Activated T-cell treated with anti-CD3 and anti-CD28 coated beads, Interleukin-2, amount 50 U/mL, for 4 hours (primary cell): ENCODE data around the gene CRISPLD2. TPM values are rescaled to one million over a fixed set of nuclear protein-coding genes. Genes with fewer than 3 reads are reported as not detected.

Experiments
- ATAC-seq, 2 donors: fragments of 200-7000 bp; cut with Tn5 transposase; one replicate each; pipeline ENCODE4 v1.10.0; 2021
- DNase-seq: peaks from one replicate; pipeline ENCODE4 v3.0.0-alpha.2; 2020
- H3K27me3 Mint-ChIP-seq: one replicate; pipeline ENCODE4 v1.8.0; 2021; ENCODE audit warnings: low read depth, mixed read lengths
- H3K36me3 Mint-ChIP-seq: one replicate; pipeline ENCODE4 v1.8.0; 2022; ENCODE audit warnings: mixed read lengths; ENCODE audit not compliant: insufficient read depth
- H3K4me1 Mint-ChIP-seq: one replicate; pipeline ENCODE4 v1.8.0; 2021; ENCODE audit warnings: low read depth, mixed read lengths
- H3K4me3 Mint-ChIP-seq: one replicate; pipeline ENCODE4 v1.8.0; 2021; ENCODE audit warnings: mild to moderate bottlenecking, moderate library complexity, mixed read lengths
- H3K9me3 Mint-ChIP-seq: one replicate; pipeline ENCODE4 v1.8.0; 2021; ENCODE audit warnings: mixed read lengths
- total RNA-seq, 3 donors: library from RNA; stranded (reverse); gene quantifications; one replicate each; pipeline ENCODE4 v1.2.1, GENCODE V29; 2021

Gene CRISPLD2
- total RNA-seq, 3 donors from 2014 or later, result 0.11 to 0.57 (median 0.46) TPM

DNA sequence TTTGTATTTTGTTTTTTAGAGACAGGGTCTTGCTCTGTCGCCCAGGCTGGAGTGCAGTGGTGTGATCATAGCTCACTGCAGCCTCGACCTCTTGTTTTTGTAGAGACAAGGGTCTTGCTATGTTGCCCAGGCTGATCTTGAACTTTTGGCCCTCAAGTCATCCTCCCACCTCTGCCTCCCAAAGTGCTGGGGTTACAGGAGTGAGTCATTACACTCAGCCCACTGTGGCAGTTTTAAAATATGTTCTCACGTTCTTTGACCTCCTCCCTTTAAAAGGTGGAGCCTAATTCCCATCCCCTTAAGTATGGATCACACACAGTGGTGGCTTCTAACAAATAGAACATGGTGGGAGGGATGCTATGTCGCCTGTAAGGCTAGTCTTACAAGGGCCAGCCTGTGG, 123.8 kb downstream of the CRISPLD2 start:
- Mint-ChIP-seq H3K36me3 (no peaks in the 10 kb centered on the region), H3K9me3 (no peaks in the 10 kb centered on the region), H3K4me1 (no peaks in the 10 kb centered on the region), H3K27me3 (peaks cover 4% of the 10 kb centered on the region), H3K4me3 (no peak overlapping the region)
- DNase-seq (no peak), ATAC-seq (no peak)

- H3K4me1 Mint-ChIP-seq, result peaks cover 5% of the 10 kb centered on the region
These were observed 127.2 kb downstream of the CRISPLD2 start for GRCh38 chr16:84947022-84947421.

DNA sequence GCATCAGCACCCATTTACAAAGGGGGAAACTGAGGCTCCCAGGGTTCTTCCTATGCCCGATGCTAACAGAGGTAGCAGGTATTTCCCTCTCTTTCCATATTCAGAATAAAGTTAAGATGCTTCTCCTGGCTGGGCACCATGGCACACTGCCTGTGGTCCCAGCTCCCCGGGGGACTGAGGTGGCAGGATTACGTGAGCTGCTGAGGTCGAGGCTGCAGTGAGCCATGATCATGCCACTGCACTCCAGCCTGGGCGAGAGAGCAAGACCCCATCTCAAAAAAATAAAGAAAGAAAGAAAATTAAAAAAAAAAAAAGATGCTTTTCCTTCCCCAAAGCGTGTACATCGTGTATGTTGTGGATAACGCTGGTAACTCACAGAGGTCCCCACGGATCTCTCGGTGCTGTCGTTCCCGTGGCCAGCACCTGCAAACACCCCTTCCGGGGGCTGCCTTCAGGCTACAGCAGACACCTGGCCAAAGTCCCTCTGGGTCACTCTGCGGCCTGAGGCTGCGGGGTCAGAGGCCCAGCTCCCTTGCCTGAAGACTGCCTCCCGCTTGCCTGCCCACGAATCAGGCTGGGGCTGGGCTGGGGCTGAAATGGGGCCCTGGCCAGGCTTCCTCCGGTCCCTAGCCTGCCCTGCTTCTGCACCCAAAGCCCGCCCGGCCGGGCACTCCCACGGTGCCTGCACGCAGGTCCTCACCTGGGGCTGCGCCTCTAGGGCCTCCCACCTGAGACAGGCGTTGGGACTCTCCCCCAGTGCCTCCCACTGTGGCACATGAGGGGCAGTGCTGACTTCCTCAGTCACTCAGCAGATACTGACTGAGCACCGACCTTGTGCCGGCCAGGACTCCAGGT, 128.4 kb downstream of the CRISPLD2 start:
- Mint-ChIP-seq H3K4me1 (peaks cover 7% of the 10 kb centered on the region), H3K9me3 (no peaks in the 10 kb centered on the region), H3K36me3 (no peaks in the 10 kb centered on the region), H3K4me3 (no peak overlapping the region), H3K27me3 (no peaks in the 10 kb centered on the region)
- DNase-seq (no peak), ATAC-seq (no peak)

More at GRCh38 chr16:84947022-84947421, 127.2 kb downstream of the CRISPLD2 start:
- Mint-ChIP-seq H3K27me3 (no peaks in the 10 kb centered on the region), H3K36me3 (no peaks in the 10 kb centered on the region), H3K4me3 (no peak overlapping the region), H3K9me3 (no peaks in the 10 kb centered on the region)
- ATAC-seq (no peak), DNase-seq (no peak)

- Mint-ChIP-seq H3K4me3 (no peak overlapping the region), H3K4me1 (peaks cover 7% of the 10 kb centered on the region), H3K9me3 (no peaks in the 10 kb centered on the region), H3K36me3 (no peaks in the 10 kb centered on the region), H3K27me3 (no peaks in the 10 kb centered on the region)
- ATAC-seq, result no peak
- no peak for DNase-seq
These were observed 129.2 kb downstream of the CRISPLD2 start for GRCh38 chr16:84948851-84949610.

GRCh38 chr16:84949772-84950436, 130.1 kb downstream of the CRISPLD2 start:
- ATAC-seq (no peak), DNase-seq (no peak)
- Mint-ChIP-seq H3K36me3 (no peaks in the 10 kb centered on the region), H3K27me3 (no peaks in the 10 kb centered on the region), H3K9me3 (no peaks in the 10 kb centered on the region), H3K4me3 (no peak overlapping the region), H3K4me1 (peaks cover 7% of the 10 kb centered on the region)

- Mint-ChIP-seq H3K4me3 (no peak overlapping the region), H3K9me3 (no peaks in the 10 kb centered on the region), H3K27me3 (no peaks in the 10 kb centered on the region), H3K36me3 (no peaks in the 10 kb centered on the region), H3K4me1 (peaks cover 7% of the 10 kb centered on the region)
- DNase-seq (no peak), ATAC-seq (peak in 1 of 2 donors; percentile 44)
These were observed 131.1 kb downstream of the CRISPLD2 start for GRCh38 chr16:84950906-84951305.

GRCh38 chr16:84952335-84953189, 132.8 kb downstream of the CRISPLD2 start:
- ATAC-seq (peak; percentile 77 to 85), DNase-seq (peak; percentile 64)
- Mint-ChIP-seq H3K4me3 (no peak overlapping the region), H3K4me1 (peaks cover 7% of the 10 kb centered on the region), H3K36me3 (no peaks in the 10 kb centered on the region), H3K9me3 (no peaks in the 10 kb centered on the region), H3K27me3 (no peaks in the 10 kb centered on the region)

DNA sequence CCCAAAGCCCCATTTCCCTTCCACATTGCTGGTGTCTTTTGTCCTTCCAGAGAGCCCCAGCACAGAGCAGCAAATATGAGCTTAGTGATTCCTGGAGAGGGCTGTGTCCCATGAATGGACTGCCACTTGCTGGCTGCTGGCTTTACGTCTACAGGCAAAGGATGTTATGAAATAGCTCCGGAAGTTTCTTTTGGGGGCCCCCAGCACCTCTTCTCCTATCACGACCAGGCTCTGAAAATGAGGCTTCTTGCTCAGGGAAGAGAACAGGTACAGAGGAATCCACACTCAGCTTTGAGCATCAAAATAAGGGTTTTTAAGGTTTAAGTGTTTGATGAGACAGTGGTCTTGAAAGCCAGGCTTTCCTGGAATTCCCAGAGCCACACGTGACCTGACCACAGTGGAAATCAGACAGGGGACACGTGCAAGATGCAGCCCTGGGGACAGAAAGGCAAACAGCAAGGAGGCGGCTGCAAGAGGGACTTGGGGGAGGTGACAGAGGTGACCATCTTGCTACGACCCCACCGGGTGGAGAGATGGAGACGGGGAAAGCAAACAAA, 133.5 kb downstream of the CRISPLD2 start:
- no peaks in the 10 kb centered on the region for H3K9me3 Mint-ChIP-seq
- no peaks in the 10 kb centered on the region for H3K27me3 Mint-ChIP-seq
- no peaks in the 10 kb centered on the region for H3K36me3 Mint-ChIP-seq
- no peak for DNase-seq
- H3K4me1 Mint-ChIP-seq, result peaks cover 7% of the 10 kb centered on the region
- no peak for ATAC-seq
- H3K4me3 Mint-ChIP-seq, result no peak overlapping the region

DNA sequence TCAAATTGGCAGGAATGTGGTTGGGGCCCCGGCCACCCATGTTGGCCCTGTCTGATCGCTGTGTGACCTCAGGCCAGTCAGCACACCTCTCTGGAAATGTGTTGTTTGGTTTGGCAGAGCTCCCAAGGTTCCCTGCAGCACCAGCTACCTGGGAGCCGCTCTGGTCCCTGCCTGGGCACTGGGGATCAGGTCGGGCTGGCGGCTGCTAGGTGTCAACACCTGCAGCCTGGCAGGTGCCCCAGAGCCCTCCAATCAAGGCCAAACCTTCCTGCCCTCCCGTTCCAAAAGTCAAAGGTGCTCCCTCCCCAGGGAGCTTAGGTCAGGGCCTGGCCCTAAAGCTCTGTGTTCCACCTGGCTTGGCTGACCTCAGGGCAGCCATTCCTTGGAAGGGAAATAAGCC, 135.6 kb downstream of the CRISPLD2 start:
- ATAC-seq (no peak), DNase-seq (no peak)
- no peak overlapping the region for H3K4me3 Mint-ChIP-seq

GRCh38 chr16:84957192-84957591, 137.4 kb downstream of the CRISPLD2 start:
- no peak for ATAC-seq
- H3K36me3 Mint-ChIP-seq, result no peaks in the 10 kb centered on the region
- H3K9me3 Mint-ChIP-seq, result no peaks in the 10 kb centered on the region
- DNase-seq, result no peak
- H3K27me3 Mint-ChIP-seq, result peaks cover 3% of the 10 kb centered on the region
- H3K4me1 Mint-ChIP-seq, result peaks cover 2% of the 10 kb centered on the region
- H3K4me3 Mint-ChIP-seq, result no peak overlapping the region

More for the DNA sequence above, 135.6 kb downstream of the CRISPLD2 start:
- H3K36me3 Mint-ChIP-seq, result no peaks in the 10 kb centered on the region
- peaks cover 3% of the 10 kb centered on the region for H3K27me3 Mint-ChIP-seq
- H3K9me3 Mint-ChIP-seq, result no peaks in the 10 kb centered on the region
- H3K4me1 Mint-ChIP-seq, result peaks cover 2% of the 10 kb centered on the region

- no peaks in the 10 kb centered on the region for H3K4me1 Mint-ChIP-seq
- H3K36me3 Mint-ChIP-seq, result no peaks in the 10 kb centered on the region
- no peak overlapping the region for H3K4me3 Mint-ChIP-seq
- H3K9me3 Mint-ChIP-seq, result no peaks in the 10 kb centered on the region
- ATAC-seq (no peak), DNase-seq (no peak)
- peaks cover 3% of the 10 kb centered on the region for H3K27me3 Mint-ChIP-seq
These were observed 138.0 kb downstream of the CRISPLD2 start for GRCh38 chr16:84957792-84958191.
